Neural progenitor cell (in vitro differentiated cells): ENCODE measurements around the gene TPST2. TPM values are rescaled to one million over a fixed set of nuclear protein-coding genes. Genes with fewer than 3 reads are reported as not detected.

Experiments
- DNase-seq: peaks from one replicate; pipeline ENCODE4 v3.0.0-alpha.2; 2016; ENCODE audit warnings: low spot score
- H2AFZ ChIP-seq: fragments of 200-600 bp; sonication (generic); replicated peaks from 2 replicates; pipeline ENCODE4 v1.6.1; 2016; ENCODE audit warnings: antibody characterized with exemption
- H3F3A ChIP-seq: fragments of 200-600 bp; sonication (generic); 2 replicates; pipeline ENCODE4 v1.6.1; 2016; ENCODE audit warnings: antibody characterized with exemption, low read depth
- H3K27ac ChIP-seq: fragments of 200-600 bp; sonication (generic); 2 replicates; pipeline ENCODE4 v1.5.1; 2016; ENCODE audit warnings: mild to moderate bottlenecking
- H3K27me3 ChIP-seq: fragments of 200-600 bp; sonication (generic); 2 replicates; pipeline ENCODE4 v1.6.1; 2016; ENCODE audit warnings: mild to moderate bottlenecking, moderate library complexity
- H3K36me3 ChIP-seq: fragments of 200-600 bp; sonication (generic); 2 replicates; pipeline ENCODE4 v1.5.1; 2016
- H3K4me1 ChIP-seq: fragments of 200-600 bp; sonication (generic); 2 replicates; pipeline ENCODE4 v1.6.1; 2016; ENCODE audit warnings: mixed run types
- H3K4me2 ChIP-seq: fragments of 200-600 bp; sonication (generic); 2 replicates; pipeline ENCODE4 v1.6.1; 2016
- H3K4me3 ChIP-seq: fragments of 200-600 bp; sonication (generic); 2 replicates; pipeline ENCODE4 v1.5.1; 2016
- H3K79me2 ChIP-seq: fragments of 200-600 bp; sonication (generic); 2 replicates; pipeline ENCODE4 v1.6.1; 2016; ENCODE audit warnings: low read depth
- H3K9ac ChIP-seq: fragments of 200-600 bp; sonication (generic); 2 replicates; pipeline ENCODE4 v1.6.1; 2016
- H3K9me3 ChIP-seq: fragments of 200-600 bp; sonication (generic); 2 replicates; pipeline ENCODE4 v1.5.1; 2016; ENCODE audit warnings: low read depth
- H4K20me1 ChIP-seq: fragments of 200-600 bp; sonication (generic); 2 replicates; pipeline ENCODE4 v1.6.1; 2016; ENCODE audit warnings: low read depth
- H3K27ac Mint-ChIP-seq: 3 replicates; pipeline ENCODE4 v1.8.0; 2021; ENCODE audit warnings: mixed read lengths
- H3K27me3 Mint-ChIP-seq: 2 replicates; pipeline ENCODE4 v1.8.0; 2022; ENCODE audit warnings: low read depth, mild to moderate bottlenecking, inconsistent platforms, moderate library complexity, mixed read lengths; ENCODE audit not compliant: insufficient read depth
- H3K36me3 Mint-ChIP-seq: 3 replicates; pipeline ENCODE4 v1.8.0; 2021; ENCODE audit warnings: mixed read lengths
- H3K4me1 Mint-ChIP-seq: 3 replicates; pipeline ENCODE4 v1.8.0; 2021; ENCODE audit warnings: mixed read lengths
- H3K4me3 Mint-ChIP-seq: 3 replicates; pipeline ENCODE4 v1.8.0; 2021; ENCODE audit warnings: mild to moderate bottlenecking, moderate library complexity, mixed read lengths
- H3K9me3 Mint-ChIP-seq: 3 replicates; pipeline ENCODE4 v1.8.0; 2020; ENCODE audit warnings: mixed read lengths
- CTCF ChIP-seq: fragments of 200-600 bp; sonication (generic); IDR thresholded peaks from 2 replicates; pipeline ENCODE4 v1.5.1; 2017; ENCODE audit warnings: antibody characterized with exemption, mild to moderate bottlenecking
- EZH2 ChIP-seq: fragments of 200-600 bp; sonication (generic); IDR thresholded peaks from 2 replicates; pipeline ENCODE4 v1.6.1; 2017; ENCODE audit warnings: antibody characterized with exemption, mild to moderate bottlenecking, moderate library complexity
- EZH2phosphoT487 ChIP-seq: fragments of 200-600 bp; sonication (generic); IDR thresholded peaks from 2 replicates; pipeline ENCODE4 v1.6.1; 2017; ENCODE audit warnings: antibody characterized with exemption
- total RNA-seq: library from RNA; depleted of rRNA; stranded (reverse); fragments of >200 nt; gene quantifications from 2 replicates; pipeline ENCODE4 v1.2.3, GENCODE V29; 2015; ENCODE audit warnings: low replicate concordance

The TPST2 gene
- total RNA-seq, 1 donor from 2014 or later = 31.7 TPM

GRCh38 chr22:26508148-26508547 is 81.8 kb downstream of the TPST2 start:
- H3K27ac ChIP-seq = no peak overlapping the region
- DNase-seq = no peak
- TF ChIP-seq EZH2 (no peak), CTCF (no peak)
- Mint-ChIP-seq H3K27ac (no peak overlapping the region), H3K27me3 (peaks cover 13% of the 10 kb centered on the region), H3K4me1 (peaks cover 31% of the 10 kb centered on the region), H3K9me3 (no peaks in the 10 kb centered on the region), H3K4me3 (no peak overlapping the region), H3K36me3 (peaks cover 30% of the 10 kb centered on the region)
- peaks cover 8% of the 10 kb centered on the region for H3K4me1 ChIP-seq
- H3F3A ChIP-seq = peaks cover 18% of the 10 kb centered on the region
- H2AFZ ChIP-seq = no peak overlapping the region
- H3K36me3 ChIP-seq = no peaks in the 10 kb centered on the region
- H3K4me2 ChIP-seq = no peak overlapping the region
- no peaks in the 10 kb centered on the region for H3K9me3 ChIP-seq
- H3K4me3 ChIP-seq = no peak overlapping the region
- peaks cover 25% of the 10 kb centered on the region for H3K79me2 ChIP-seq
- no peaks in the 10 kb centered on the region for H4K20me1 ChIP-seq
- no peaks in the 10 kb centered on the region for H3K27me3 ChIP-seq
- no peak overlapping the region for H3K9ac ChIP-seq

GRCh38 chr22:26503758-26504157 is 86.2 kb downstream of the TPST2 start:
- DNase-seq = no peak
- H3K27ac Mint-ChIP-seq = no peak overlapping the region

GRCh38 chr22:26502688-26503561 is 87.0 kb downstream of the TPST2 start:
- Mint-ChIP-seq H3K36me3 (peaks cover 40% of the 10 kb centered on the region), H3K27ac (peak overlapping the region; percentile 62)

More at GRCh38 chr22:26503758-26504157, 86.2 kb downstream of the TPST2 start:
- Histone ChIP-seq H3K9me3 (no peaks in the 10 kb centered on the region), H3K4me1 (no peaks in the 10 kb centered on the region), H3K27ac (no peak overlapping the region), H4K20me1 (no peaks in the 10 kb centered on the region), H3K27me3 (no peaks in the 10 kb centered on the region), H3K9ac (no peak overlapping the region), H3K79me2 (no peaks in the 10 kb centered on the region), H3K4me2 (no peak overlapping the region), H3F3A (peaks cover 9% of the 10 kb centered on the region), H3K4me3 (no peak overlapping the region), H2AFZ (no peak overlapping the region), H3K36me3 (peaks cover 7% of the 10 kb centered on the region)
- TF ChIP-seq EZH2 = no peak
- no peak for TF ChIP-seq CTCF
- no peak for TF ChIP-seq EZH2phosphoT487
- Mint-ChIP-seq H3K27me3 (peaks cover under 1% of the 10 kb centered on the region), H3K4me3 (no peak overlapping the region), H3K4me1 (peaks cover 12% of the 10 kb centered on the region), H3K9me3 (no peaks in the 10 kb centered on the region), H3K36me3 (peaks cover 38% of the 10 kb centered on the region)

More at GRCh38 chr22:26502688-26503561, 87.0 kb downstream of the TPST2 start:
- DNase-seq = peak; percentile 80
- Histone ChIP-seq H3K27ac (no peak overlapping the region), H3F3A (peaks cover 9% of the 10 kb centered on the region), H3K79me2 (no peaks in the 10 kb centered on the region), H3K4me3 (no peak overlapping the region), H3K4me2 (no peak overlapping the region), H4K20me1 (no peaks in the 10 kb centered on the region), H3K36me3 (peaks cover 7% of the 10 kb centered on the region), H3K4me1 (no peaks in the 10 kb centered on the region), H3K9me3 (no peaks in the 10 kb centered on the region), H3K27me3 (no peaks in the 10 kb centered on the region), H2AFZ (no peak overlapping the region), H3K9ac (no peak overlapping the region)
- Mint-ChIP-seq H3K4me3 (no peak overlapping the region), H3K4me1 (peaks cover 12% of the 10 kb centered on the region), H3K9me3 (no peaks in the 10 kb centered on the region), H3K27me3 (no peaks in the 10 kb centered on the region)
- TF ChIP-seq EZH2 (no peak), CTCF (peak; percentile 68)
